HepG2 (cell line): ENCODE measurements around the gene PUS7. TPM values are rescaled to one million over a fixed set of nuclear protein-coding genes. Genes with fewer than 3 reads are reported as not detected.

Experiments used
- AKNA ChIP-seq: sonication (generic); formaldehyde crosslinking; IDR thresholded peaks from 2 replicates; pipeline ENCODE4 v1.4.0; 2020; ENCODE audit warnings: missing genetic modification reagents, borderline replicate concordance
- ARID5B ChIP-seq: IDR thresholded peaks from 2 replicates; pipeline ENCODE4 v1.4.0; 2020; ENCODE audit warnings: mild to moderate bottlenecking, missing genetic modification reagents
- FOSL2 ChIP-seq: sonication (generic); formaldehyde crosslinking; IDR thresholded peaks from 2 replicates; pipeline ENCODE4 v1.4.0; 2020; ENCODE audit warnings: missing genetic modification reagents
- FOXA3 ChIP-seq: IDR thresholded peaks from 2 replicates; pipeline ENCODE4 v1.6.1; 2016; ENCODE audit warnings: missing genetic modification reagents, missing compliant biosample characterization
- GABPA ChIP-seq, 2 experiments: IDR thresholded peaks; 2 replicates each; pipeline ENCODE4 v1.6.1; 2011 to 2016; ENCODE audit warnings: low read depth in 2 of 2, low read length in 1 of 2, missing biosample characterization in 1 of 2, missing genetic modification characterization in 1 of 2
- ZBTB10 ChIP-seq: sonication (generic); formaldehyde crosslinking; IDR thresholded peaks from 2 replicates; pipeline ENCODE4 v1.4.0; 2020; ENCODE audit warnings: missing genetic modification reagents, borderline replicate concordance
- ZBTB46 ChIP-seq: sonication (generic); formaldehyde crosslinking; IDR thresholded peaks from 2 replicates; pipeline ENCODE4 v1.4.0; 2020; ENCODE audit warnings: mild to moderate bottlenecking, missing genetic modification reagents, borderline replicate concordance
- polyA plus RNA-seq, 8 experiments: library from polyadenylated mRNA; depleted of rRNA in 3 of 8; stranded (reverse) in 7 of 8; unstranded in 1 of 8; fragments of >200 nt; fragmentation: Illumina TruSeq in 4 of 8; extraction: Trizol in 4 of 8; gene quantifications; 2 replicates each; pipeline versions ENCODE4 v1.2.1 to v1.2.3, GENCODE V29; 2011 to 2016; ENCODE audit warnings: low read depth in 4 of 8, missing spikeins in 1 of 8, mixed read lengths in 1 of 8; ENCODE audit not compliant: insufficient read depth in 1 of 8
- total RNA-seq, 5 experiments: library from RNA; depleted of rRNA; stranded (reverse); fragments of >200 nt; fragmentation: Illumina TruSeq; extraction: Trizol; gene quantifications; 2 replicates each; pipeline ENCODE4 v1.2.3, GENCODE V29; 2016; ENCODE audit warnings: low read depth in 1 of 5
- TF ChIP-seq, protein P1 (sequence below): sonication (generic); formaldehyde crosslinking; IDR thresholded peaks from 2 replicates; pipeline ENCODE4 v1.4.0; 2020; ENCODE audit warnings: missing genetic modification reagents, mild to moderate bottlenecking, borderline replicate concordance

The PUS7 gene
- total and polyA plus RNA-seq, 2 of the 13 experiments (the other 11 are each of a cell fraction or from before 2014, with no cell fraction given) = 14.4 to 41.2 TPM

DNA sequence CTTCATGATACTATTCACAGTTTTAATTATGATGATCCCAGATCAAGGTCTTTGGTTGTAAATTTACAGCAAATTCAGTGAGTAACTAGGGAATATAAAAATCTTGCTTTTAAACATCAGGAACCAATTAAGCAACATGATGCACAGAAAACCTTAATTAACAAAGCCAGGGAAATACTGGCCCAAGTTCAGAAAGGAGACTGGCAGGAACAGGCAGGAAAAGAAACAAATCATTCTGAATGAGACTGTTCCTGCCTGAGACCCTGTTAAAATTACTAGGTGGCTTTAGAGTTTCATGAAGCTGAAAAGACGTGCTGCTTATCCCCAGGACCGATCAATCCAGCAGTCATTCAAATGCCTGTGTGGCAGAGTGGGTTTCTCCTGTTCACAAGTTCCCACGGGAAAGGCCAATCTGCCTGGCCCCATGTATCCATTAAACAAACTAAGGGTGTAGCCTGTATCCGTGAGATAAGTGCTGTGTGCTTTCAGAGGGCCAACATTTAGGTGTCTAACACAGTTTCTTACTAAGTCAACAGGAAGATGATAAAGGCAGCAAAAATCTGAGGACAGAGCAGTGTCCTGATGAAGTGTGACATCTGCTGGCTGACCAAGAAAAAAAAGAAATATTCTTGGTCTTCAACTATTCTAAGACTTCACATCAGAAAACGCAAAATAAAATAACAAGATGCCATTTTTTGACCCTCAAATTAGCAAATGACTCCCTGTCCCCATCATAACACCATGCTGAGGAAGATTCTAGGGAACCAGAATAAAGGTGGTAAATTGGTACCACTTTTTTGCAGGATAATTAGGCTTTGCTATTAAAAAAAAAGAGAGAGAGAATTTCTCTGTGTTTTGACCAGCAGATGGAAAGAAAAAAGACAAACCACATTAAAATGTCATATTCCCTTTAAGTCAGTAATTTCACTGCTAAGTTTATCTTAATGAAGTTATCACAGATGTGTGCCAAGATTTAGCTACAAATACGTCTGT lies 34.2 kb downstream of the PUS7 start (continued):
- TF ChIP-seq ZBTB46 (CRISPR knock-in tag) (no peak), FOSL2 (peak; percentile 64), ARID5B (CRISPR knock-in tag) (peak; percentile 18; the same call in 1 of the 2 replicates), AKNA (CRISPR knock-in tag) (no peak), GABPA (IDR thresholded peaks at IDR 0.05; ENCODE audit: low read depth, low read length) (no peak), GABPA (CRISPR knock-in tag; IDR thresholded peaks at IDR 0.05; ENCODE audit: low read depth) (0 out of 2 replicates have a peak, but pooled peaks have one; percentile 16), FOXA3 (CRISPR knock-in tag) (peak; percentile 70), ZBTB10 (CRISPR knock-in tag) (no peak)
- TF ChIP-seq, protein P1, sequence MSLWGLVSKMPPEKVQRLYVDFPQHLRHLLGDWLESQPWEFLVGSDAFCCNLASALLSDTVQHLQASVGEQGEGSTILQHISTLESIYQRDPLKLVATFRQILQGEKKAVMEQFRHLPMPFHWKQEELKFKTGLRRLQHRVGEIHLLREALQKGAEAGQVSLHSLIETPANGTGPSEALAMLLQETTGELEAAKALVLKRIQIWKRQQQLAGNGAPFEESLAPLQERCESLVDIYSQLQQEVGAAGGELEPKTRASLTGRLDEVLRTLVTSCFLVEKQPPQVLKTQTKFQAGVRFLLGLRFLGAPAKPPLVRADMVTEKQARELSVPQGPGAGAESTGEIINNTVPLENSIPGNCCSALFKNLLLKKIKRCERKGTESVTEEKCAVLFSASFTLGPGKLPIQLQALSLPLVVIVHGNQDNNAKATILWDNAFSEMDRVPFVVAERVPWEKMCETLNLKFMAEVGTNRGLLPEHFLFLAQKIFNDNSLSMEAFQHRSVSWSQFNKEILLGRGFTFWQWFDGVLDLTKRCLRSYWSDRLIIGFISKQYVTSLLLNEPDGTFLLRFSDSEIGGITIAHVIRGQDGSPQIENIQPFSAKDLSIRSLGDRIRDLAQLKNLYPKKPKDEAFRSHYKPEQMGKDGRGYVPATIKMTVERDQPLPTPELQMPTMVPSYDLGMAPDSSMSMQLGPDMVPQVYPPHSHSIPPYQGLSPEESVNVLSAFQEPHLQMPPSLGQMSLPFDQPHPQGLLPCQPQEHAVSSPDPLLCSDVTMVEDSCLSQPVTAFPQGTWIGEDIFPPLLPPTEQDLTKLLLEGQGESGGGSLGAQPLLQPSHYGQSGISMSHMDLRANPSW (CRISPR knock-in tag) = no peak
